K562 (cell line): ENCODE data around the gene LST1. TPM values are rescaled to one million over a fixed set of nuclear protein-coding genes. Genes with fewer than 3 reads are reported as not detected.

Experiments
- ATAC-seq: fragments of 200-7000 bp; cut with Tn5 transposase; 3 replicates; pipeline ENCODE4 v1.9.1; 2020; ENCODE audit warnings: moderate library complexity
- BruUV-seq: library from RNA; stranded (reverse); fragments of 400-500 nt; replicated peaks from 2 replicates; lab custom pipeline; 2021; lab: Mats Ljungman, UMichigan
- CTCF ChIA-PET: fragments of 300-600 bp; formaldehyde crosslinking; extraction: SDS; loops from one replicate; lab custom pipeline; 2021; ENCODE audit warnings: low intra/inter-chr PET ratio; lab: Yijun Ruan, JAX
- POLR2A ChIA-PET: fragments of 300-600, 350-650 bp; sonication (Branson Sonifier 250); formaldehyde crosslinking; extraction: SDS; loops from one replicate; lab custom pipeline; 2021; ENCODE audit warnings: antibody characterized with exemption, inconsistent platforms; lab: Yijun Ruan, JAX
- DNase-seq, 4 experiments: peaks; one replicate each; pipeline versions ENCODE4 v3.0.0 to v3.0.0-alpha.2; 2011 to 2018; ENCODE audit warnings: low spot score in 3 of 4, mixed read lengths in 3 of 4; ENCODE audit errors: extremely low read depth in 1 of 4
- FAIRE-seq: peaks from 2 replicates; lab custom pipeline; 2011; peaks lifted over from hg19 to GRCh38; lab: Jason Lieb, UNC
- H2AFZ ChIP-seq: 2 replicates; pipeline ENCODE4 v1.6.0; 2011; ENCODE audit warnings: low read depth, low read length, control low read depth, inconsistent platforms
- H3K27ac ChIP-seq: fragments of 200-600 bp; 3 replicates; pipeline ENCODE4 v1.8.0; 2011; ENCODE audit warnings: low read depth, mild to moderate bottlenecking, control low read depth, inconsistent platforms, low read length, moderate library complexity, mixed read lengths; ENCODE audit errors: extremely low read depth
- H3K27me3 ChIP-seq, 2 experiments: fragments of 300-600 bp in 1 of 2; 2 replicates in 1 of 2; 3 replicates in 1 of 2; pipeline versions ENCODE4 v1.6.0 to v1.8.0; 2011; ENCODE audit warnings: inconsistent platforms in 2 of 2, low read length in 2 of 2, mild to moderate bottlenecking in 1 of 2, mixed read lengths in 1 of 2, moderate library complexity in 1 of 2; ENCODE audit not compliant: control insufficient read depth in 2 of 2, insufficient read depth in 2 of 2
- H3K36me3 ChIP-seq: fragments of 300-600 bp; 3 replicates; pipeline ENCODE4 v1.8.0; 2011; ENCODE audit warnings: mild to moderate bottlenecking, low read length, inconsistent platforms; ENCODE audit not compliant: control insufficient read depth, insufficient read depth
- H3K4me1 ChIP-seq, 2 experiments: fragments of 200-600 bp in 1 of 2; replicated peaks in 1 of 2; 2 replicates in 1 of 2; 3 replicates in 1 of 2; pipeline versions ENCODE4 v1.5.1 to v1.8.0; 2011; ENCODE audit warnings: inconsistent platforms in 2 of 2, low read length in 2 of 2, mild to moderate bottlenecking in 1 of 2, mixed read lengths in 1 of 2, moderate library complexity in 1 of 2; ENCODE audit not compliant: control insufficient read depth in 2 of 2, insufficient read depth in 2 of 2
- H3K4me2 ChIP-seq: 2 replicates; pipeline ENCODE4 v1.6.1; 2011; ENCODE audit warnings: low read length, control low read depth, inconsistent platforms, mixed read lengths; ENCODE audit not compliant: insufficient read depth
- H3K4me3 ChIP-seq: fragments of 200-600 bp; sonication (generic), shearing (Covaris generic); 2 replicates; pipeline ENCODE4 v1.5.1; 2016; ENCODE audit warnings: control low read depth, inconsistent platforms
- H3K79me2 ChIP-seq: fragments of 200-600 bp; 3 replicates; pipeline ENCODE4 v1.8.0; 2011; ENCODE audit warnings: low read length, inconsistent platforms; ENCODE audit not compliant: control insufficient read depth, insufficient read depth
- H3K9ac ChIP-seq, 2 experiments: 2 replicates each; pipeline versions ENCODE4 v1.6.0 to v1.6.1; 2011; ENCODE audit warnings: low read depth in 2 of 2, low read length in 2 of 2, control low read depth in 1 of 2, inconsistent platforms in 1 of 2, mild to moderate bottlenecking in 1 of 2, mixed read lengths in 1 of 2; ENCODE audit not compliant: insufficient read depth in 1 of 2
- H3K9me1 ChIP-seq: one replicate; pipeline ENCODE4 v1.6.0; 2011; ENCODE audit warnings: inconsistent platforms, mild to moderate bottlenecking, low read length, moderate library complexity; ENCODE audit not compliant: control insufficient read depth, insufficient read depth
- H3K9me3 ChIP-seq: replicated peaks from 2 replicates; pipeline ENCODE4 v1.5.1; 2011; ENCODE audit warnings: low read depth, low read length, inconsistent platforms; ENCODE audit not compliant: control insufficient read depth, insufficient read depth
- H4K20me1 ChIP-seq: replicated peaks from 2 replicates; pipeline ENCODE4 v1.6.1; 2011; ENCODE audit warnings: low read length, inconsistent platforms, mixed read lengths; ENCODE audit not compliant: control insufficient read depth, insufficient read depth
- CBFA2T2 ChIP-seq: fragments of 450-650 bp; conservative IDR thresholded peaks from 2 replicates; pipeline ENCODE4 v1.6.1; 2017; ENCODE audit warnings: mild to moderate bottlenecking
- CCAR2 ChIP-seq: fragments of 200-400 bp; formaldehyde crosslinking; IDR thresholded peaks from 2 replicates; pipeline ENCODE4 v1.6.1; 2017; ENCODE audit warnings: mild to moderate bottlenecking, low read depth, low read length
- HDAC2 ChIP-seq: fragments of 450-650 bp; IDR thresholded peaks from 2 replicates; pipeline ENCODE4 v1.6.1; 2016; ENCODE audit warnings: mild to moderate bottlenecking
- RNF219 ChIP-seq: fragments of 250-450 bp; sonication (Bioruptor Pico); IDR thresholded peaks from 2 replicates; pipeline ENCODE4 v1.5.0; 2022; ENCODE audit warnings: mild to moderate bottlenecking
- SAFB2 ChIP-seq: fragments of 200-400 bp; formaldehyde crosslinking; IDR thresholded peaks from 2 replicates; pipeline ENCODE4 v1.6.1; 2018; ENCODE audit warnings: borderline replicate concordance, low read length, low read depth, moderate library complexity; ENCODE audit not compliant: severe bottlenecking
- SETDB1 ChIP-seq: IDR thresholded peaks from one replicate; pipeline ENCODE4 v1.6.1; 2012; ENCODE audit warnings: low read length, control low read depth, inconsistent platforms
- TARDBP ChIP-seq: fragments of 450-650 bp; IDR thresholded peaks from 2 replicates; pipeline ENCODE4 v1.6.1; 2016
- TEAD4 ChIP-seq, 2 experiments: sonication (generic) in 1 of 2; formaldehyde crosslinking in 1 of 2; IDR thresholded peaks; 2 replicates each; pipeline versions ENCODE4 v1.6.1 to v1.8.0; 2012 to 2022; ENCODE audit warnings: borderline replicate concordance in 1 of 2, inconsistent platforms in 1 of 2, low read length in 1 of 2, mild to moderate bottlenecking in 1 of 2, missing genetic modification reagents in 1 of 2
- ZFP1 ChIP-seq: fragments of 450-650 bp; formaldehyde crosslinking; IDR thresholded peaks from 2 replicates; pipeline ENCODE4 v1.4.0; 2020; ENCODE audit warnings: mild to moderate bottlenecking, mixed read lengths
- WGBS: fragments of 100-300 bp; shearing (Covaris generic); methylation state at CpG from one replicate; pipeline ENCODE4 v1.1.6; 2016; ENCODE audit warnings: low coverage, mixed read lengths; ENCODE audit not compliant: insufficient coverage; ENCODE audit errors: missing lambda C conversion rate; 5-methylcytosine and 5-hydroxymethylcytosine counted together
- in situ Hi-C: fragments of 300-500 bp; cut with MboI; formaldehyde crosslinking; loops from 4 replicates; pipeline ENCODE4 v1.15.0; 2018; ENCODE audit warnings: inconsistent platforms, mixed read lengths
- intact Hi-C: fragments of 100-400 bp; cut with micrococcal nuclease; formaldehyde crosslinking; loops from 2 replicates; pipeline ENCODE4 v1.14.2; 2022
- polyA plus RNA-seq, 8 experiments: library from polyadenylated mRNA; depleted of rRNA in 4 of 8; stranded (reverse) in 5 of 8; unstranded in 3 of 8; fragments of >200 nt; fragmentation: Nextera tagmentation in 2 of 8; fragmentation: Illumina TruSeq in 1 of 8; extraction: Ambion mirVana in 2 of 8; extraction: Trizol in 1 of 8; gene quantifications; 2 replicates each; pipeline versions ENCODE4 v1.2.1 to v1.2.3, GENCODE V29; 2011 to 2014; ENCODE audit warnings: inconsistent platforms in 1 of 8, missing spikeins in 1 of 8
- total RNA-seq, 7 experiments: library from RNA; depleted of rRNA in 6 of 7; stranded (reverse); fragments of >200 nt in 6 of 7; fragmentation: Illumina TruSeq in 2 of 7; extraction: Trizol in 2 of 7; gene quantifications; 2 replicates each; pipeline versions ENCODE4 v1.2.1 to v1.2.3, GENCODE V29; 2011 to 2021; ENCODE audit warnings: low replicate concordance in 1 of 7

Gene LST1
- total and polyA plus RNA-seq, 9 of the 15 experiments (the other 6 are each of a cell fraction or from before 2014, with no cell fraction given): 0.82 to 7.8 (median 1.7) TPM

- no peak overlapping the region for H3K4me2 ChIP-seq
- POLR2A ChIA-PET: interaction anchor here (0.9 to 3.3 kb wide), 3 partner anchors 9 to 76 kb away, joined by 3 to 16 read pairs (median 7); partner anchors contain the start of gene APOM
- TF ChIP-seq ZFP1 (no peak), SETDB1 (no peak), TARDBP (no peak), CCAR2 (no peak), RNF219 (CRISPR knock-in tag) (no peak), TEAD4 (IDR thresholded peaks at IDR 0.05; ENCODE audit: low read length) (no peak), TEAD4 (CRISPR knock-in tag; IDR thresholded peaks at IDR 0.05; ENCODE audit: borderline replicate concordance) (no peak), HDAC2 (no peak), SAFB2 (no peak), CBFA2T2 (no peak)
- TF ChIP-seq, all 486 proteins: peak for 0
- Histone ChIP-seq H3K9me1 (no peaks in the 10 kb centered on the region), H3K79me2 (no peaks in the 10 kb centered on the region), H3K9me3 (no peaks in the 10 kb centered on the region), H3K4me3 (no peak overlapping the region), H3K36me3 (no peaks in the 10 kb centered on the region), H2AFZ (no peak overlapping the region), H3K9ac (no peak overlapping the region), H3K4me1 (peaks cover 0 to 30% of the 10 kb centered on the region in 2 experiments; a peak in 3 of 5 replicates), H3K27me3 (no peaks in the 10 kb centered on the region), H3K27ac (no peak overlapping the region), H4K20me1 (no peaks in the 10 kb centered on the region)
- CTCF ChIA-PET: no interaction called here
- 52% methylated on average over 3 of the region's 3 CpGs for WGBS
- BruUV-seq: no TSS peak
- DNase-seq (no peak), ATAC-seq (no peak), FAIRE-seq (no peak)
- in situ Hi-C loops: no loop called here
- intact Hi-C loops: no loop called here
Measured at GRCh38 chr6:31579119-31579505, 7.0 kb upstream of the LST1 start.
